SU-DHL-6 (cell line): ENCODE data around the gene SPDYE2.
"Not testable (repeated sequence)": the region's sequence is repeated elsewhere in the genome, so short reads cannot be mapped to it uniquely, and the experiment has no call there.

Source experiments
- CTCF ChIP-seq: fragments of 200-600 bp; sonication (generic); IDR thresholded peaks from one replicate; pipeline ENCODE4 v1.5.1; 2017; ENCODE audit warnings: antibody characterized with exemption, mild to moderate bottlenecking, low read length, moderate library complexity; ENCODE audit not compliant: insufficient read depth, poor library complexity, severe bottlenecking
- EZH2phosphoT487 ChIP-seq: fragments of 200-600 bp; sonication (generic), shearing (Covaris generic); conservative IDR thresholded peaks from 2 replicates; pipeline ENCODE4 v1.6.1; 2018; ENCODE audit warnings: mild to moderate bottlenecking, antibody characterized with exemption, low read length, moderate library complexity, mixed read lengths

GRCh38 chr7:102596036-102596435 lies 45.0 kb downstream of the SPDYE2 start:
- not testable (repeated sequence) for TF ChIP-seq CTCF, EZH2phosphoT487
